T-helper 2 cell treated with Interferon-gamma antibody and Interleukin-4, amounts not matched to agents 5 μg/mL and 100 μg/mL, for 36 hours (primary cell): Measurements from ENCODE around the gene DERL3.
A peak's percentile ranks its signal among the peaks of the same experiment; 100 is the strongest.

ENCODE experiments used
- DNase-seq: peaks from one replicate; pipeline ENCODE4 v3.0.0; 2021; ENCODE audit warnings: low spot score
- H3K27ac Mint-ChIP-seq: one replicate; pipeline ENCODE4 v1.8.0; 2021; ENCODE audit warnings: mild to moderate bottlenecking, mixed read lengths
- H3K27me3 Mint-ChIP-seq: one replicate; pipeline ENCODE4 v1.8.0; 2021; ENCODE audit warnings: low read depth, mixed read lengths
- H3K36me3 Mint-ChIP-seq: one replicate; pipeline ENCODE4 v1.8.0; 2021; ENCODE audit warnings: low read depth, mixed read lengths
- H3K4me1 Mint-ChIP-seq: one replicate; pipeline ENCODE4 v1.8.0; 2021; ENCODE audit warnings: low read depth, mixed read lengths
- H3K4me3 Mint-ChIP-seq: one replicate; pipeline ENCODE4 v1.8.0; 2022; ENCODE audit warnings: mild to moderate bottlenecking, moderate library complexity, mixed read lengths
- H3K9me3 Mint-ChIP-seq: one replicate; pipeline ENCODE4 v1.8.0; 2021; ENCODE audit warnings: mixed read lengths

Gene DERL3

DNA sequence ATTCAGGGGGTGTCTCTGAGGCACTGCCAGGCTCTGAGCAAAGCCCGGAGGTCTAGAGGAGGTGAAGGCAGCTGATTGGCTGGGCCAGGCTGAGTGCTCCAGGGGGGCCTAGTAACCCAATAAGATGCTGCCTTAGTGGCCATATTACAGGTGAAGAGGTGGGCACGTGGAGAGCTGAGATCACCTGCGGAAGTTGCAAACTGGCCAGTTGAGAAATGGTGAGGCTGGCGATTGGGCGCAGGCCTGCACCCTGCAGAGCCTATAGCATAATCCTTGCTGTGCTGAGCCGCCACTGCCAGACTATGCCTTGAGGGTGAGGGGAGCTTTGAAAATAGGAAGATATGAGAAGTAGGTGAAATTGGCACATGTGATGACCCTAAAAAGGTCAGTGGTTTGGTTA, 21.7 kb downstream of the DERL3 start:
- Mint-ChIP-seq H3K4me3 (no peak overlapping the region), H3K9me3 (no peaks in the 10 kb centered on the region), H3K4me1 (peaks cover 13% of the 10 kb centered on the region), H3K36me3 (peaks cover 60% of the 10 kb centered on the region), H3K27ac (peak overlapping the region; percentile 32), H3K27me3 (no peaks in the 10 kb centered on the region)
- DNase-seq, result no peak

DNA sequence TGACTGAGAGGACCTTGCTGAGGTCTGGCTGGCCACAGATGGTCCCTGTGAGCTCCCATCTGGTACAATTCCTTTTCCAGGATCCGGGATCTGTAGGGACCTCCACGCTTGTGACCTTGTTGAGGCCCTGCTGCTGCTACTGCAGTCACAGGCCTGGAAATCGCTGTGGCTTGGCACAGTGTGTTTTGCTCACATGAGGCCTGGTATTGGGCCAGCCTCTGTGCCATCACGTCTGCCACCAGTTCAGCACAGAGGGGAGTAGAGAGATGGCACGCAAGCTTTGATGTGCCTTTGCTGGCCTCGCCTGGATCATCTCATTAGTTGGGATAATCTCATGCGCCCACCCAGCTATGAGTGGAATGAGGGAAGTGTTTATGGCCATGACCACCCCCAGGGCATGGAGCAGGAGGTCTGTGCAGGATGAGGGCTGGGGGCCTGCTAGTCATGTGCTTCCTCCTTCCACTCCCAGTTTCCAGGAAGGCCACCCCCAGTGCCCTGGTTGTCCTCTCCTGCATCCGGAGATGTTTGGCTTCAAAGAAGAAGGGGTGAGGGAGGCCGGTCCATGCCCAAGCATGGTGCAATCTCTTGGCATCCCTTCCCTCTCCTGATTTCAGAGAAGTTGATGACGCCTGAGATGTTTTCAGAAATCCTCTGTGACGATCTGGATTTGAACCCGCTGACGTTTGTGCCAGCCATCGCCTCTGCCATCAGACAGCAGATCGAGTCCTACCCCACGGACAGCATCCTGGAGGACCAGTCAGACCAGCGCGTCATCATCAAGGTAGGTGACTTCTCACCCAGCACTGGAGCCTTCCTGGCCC, 22.4 kb downstream of the DERL3 start:
- Mint-ChIP-seq H3K27me3 (no peaks in the 10 kb centered on the region), H3K4me1 (peaks cover 12% of the 10 kb centered on the region), H3K27ac (no peak overlapping the region), H3K9me3 (no peaks in the 10 kb centered on the region), H3K36me3 (peaks cover 62% of the 10 kb centered on the region), H3K4me3 (no peak overlapping the region)
- DNase-seq, result no peak

DNA sequence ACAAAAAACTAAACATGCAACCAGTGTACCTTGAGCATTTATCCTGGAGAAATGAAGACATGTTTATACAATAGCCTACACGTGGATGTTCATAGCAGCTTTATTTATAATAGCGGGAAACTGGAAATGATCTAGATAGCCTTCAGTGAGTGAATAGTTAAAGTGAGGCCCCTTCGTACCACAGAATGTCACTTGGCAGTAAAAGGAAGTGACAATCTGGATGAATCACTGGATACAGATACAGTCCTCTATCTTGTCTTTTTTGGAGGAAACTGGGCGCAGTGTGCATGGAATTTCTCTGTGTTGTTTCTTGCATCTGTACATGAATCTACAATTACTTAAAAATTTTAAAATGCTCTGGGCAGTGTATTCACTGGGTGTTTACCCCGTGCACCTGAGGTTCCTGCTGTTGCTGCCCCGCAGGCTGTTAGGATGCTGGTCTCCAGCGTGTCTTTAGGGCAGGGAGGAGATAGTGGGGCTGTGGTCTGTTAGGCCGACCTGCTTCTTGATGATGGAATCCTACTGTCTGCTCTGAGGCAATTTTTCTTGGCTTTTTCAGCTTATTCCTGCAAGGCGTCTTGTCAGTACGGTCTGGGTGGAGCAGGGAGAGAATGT, 23.2 kb downstream of the DERL3 start:
- H3K36me3 Mint-ChIP-seq, result peaks cover 55% of the 10 kb centered on the region
- no peaks in the 10 kb centered on the region for H3K27me3 Mint-ChIP-seq
- DNase-seq, result no peak
- H3K4me3 Mint-ChIP-seq, result no peak overlapping the region
- peaks cover 6% of the 10 kb centered on the region for H3K4me1 Mint-ChIP-seq
- H3K9me3 Mint-ChIP-seq, result no peaks in the 10 kb centered on the region
- no peak overlapping the region for H3K27ac Mint-ChIP-seq

DNA sequence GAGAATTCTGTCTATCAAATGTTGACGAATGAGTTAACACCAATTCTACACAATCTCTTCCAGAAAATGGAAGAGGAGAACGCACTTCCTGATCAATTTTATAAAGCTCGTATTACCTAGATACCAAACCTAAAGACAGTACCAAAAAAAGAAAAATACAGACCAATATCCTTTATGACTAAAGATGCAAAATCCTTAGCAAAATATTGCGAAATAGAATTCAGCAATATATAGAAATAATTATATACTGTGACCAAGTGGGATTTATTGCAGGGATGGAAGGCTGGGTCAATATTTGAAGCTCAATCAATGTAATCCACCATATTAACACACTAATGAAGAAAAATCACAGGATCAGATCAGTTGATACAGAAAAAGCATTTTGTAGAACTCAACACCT, 26.4 kb downstream of the DERL3 start:
- no peaks in the 10 kb centered on the region for H3K9me3 Mint-ChIP-seq
- H3K4me1 Mint-ChIP-seq, result no peaks in the 10 kb centered on the region
- H3K36me3 Mint-ChIP-seq, result peaks cover 33% of the 10 kb centered on the region
- no peaks in the 10 kb centered on the region for H3K27me3 Mint-ChIP-seq
- no peak overlapping the region for H3K4me3 Mint-ChIP-seq
- no peak overlapping the region for H3K27ac Mint-ChIP-seq
- no peak for DNase-seq

DNA sequence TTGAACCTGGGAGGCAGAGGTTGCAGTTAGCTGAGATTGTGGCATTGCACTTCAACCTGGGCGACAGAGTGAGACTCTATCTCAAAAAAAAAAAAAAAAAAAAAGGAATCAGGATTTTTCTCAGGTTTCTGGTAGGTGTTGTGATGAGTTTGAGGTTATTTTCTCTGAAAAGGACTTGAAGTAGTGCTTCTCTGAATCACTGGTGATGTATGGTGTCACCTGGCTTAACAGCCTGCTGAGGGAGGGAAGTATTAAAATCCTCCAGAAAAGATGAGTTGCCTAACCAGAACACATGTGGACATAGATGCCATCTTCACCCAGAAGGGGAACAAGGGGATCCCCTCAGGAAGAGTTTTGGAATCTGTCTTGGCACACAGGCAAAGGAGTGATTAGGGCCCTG, 32.0 kb downstream of the DERL3 start:
- H3K4me1 Mint-ChIP-seq, result no peaks in the 10 kb centered on the region
- no peak for DNase-seq
- no peaks in the 10 kb centered on the region for H3K27me3 Mint-ChIP-seq
- no peaks in the 10 kb centered on the region for H3K9me3 Mint-ChIP-seq
- H3K4me3 Mint-ChIP-seq, result no peak overlapping the region
- H3K36me3 Mint-ChIP-seq, result peaks cover 30% of the 10 kb centered on the region
- no peak overlapping the region for H3K27ac Mint-ChIP-seq

DNA sequence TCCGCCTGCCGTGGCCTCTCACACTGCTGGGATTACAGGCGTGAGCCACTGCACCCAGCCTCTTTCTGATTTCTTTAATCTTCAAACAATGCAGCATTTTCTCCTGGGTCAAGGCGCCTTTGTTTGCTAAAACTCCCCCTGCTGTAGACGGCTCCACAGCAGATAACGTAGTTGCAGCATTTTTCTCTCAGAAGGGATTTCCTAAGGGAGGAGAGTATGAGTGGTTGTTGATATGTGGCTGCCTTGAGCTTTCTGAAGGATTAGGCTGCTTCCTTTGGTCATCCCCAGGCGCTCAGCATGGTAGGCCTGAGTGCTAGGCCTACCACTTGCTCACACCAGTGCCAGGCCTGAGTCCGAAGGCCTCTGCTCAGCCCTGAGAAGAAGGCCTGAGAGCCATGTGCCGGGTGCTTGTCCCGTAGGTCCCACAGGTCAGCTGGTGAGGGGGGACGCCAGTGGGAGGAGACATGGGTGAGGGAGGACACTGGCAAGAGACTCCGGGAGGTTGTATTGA, 34.0 kb downstream of the DERL3 start:
- H3K36me3 Mint-ChIP-seq, result peaks cover 44% of the 10 kb centered on the region
- H3K27ac Mint-ChIP-seq, result no peak overlapping the region
- DNase-seq, result no peak
- no peak overlapping the region for H3K4me3 Mint-ChIP-seq
- H3K4me1 Mint-ChIP-seq, result no peaks in the 10 kb centered on the region
- no peaks in the 10 kb centered on the region for H3K9me3 Mint-ChIP-seq
- no peaks in the 10 kb centered on the region for H3K27me3 Mint-ChIP-seq

DNA sequence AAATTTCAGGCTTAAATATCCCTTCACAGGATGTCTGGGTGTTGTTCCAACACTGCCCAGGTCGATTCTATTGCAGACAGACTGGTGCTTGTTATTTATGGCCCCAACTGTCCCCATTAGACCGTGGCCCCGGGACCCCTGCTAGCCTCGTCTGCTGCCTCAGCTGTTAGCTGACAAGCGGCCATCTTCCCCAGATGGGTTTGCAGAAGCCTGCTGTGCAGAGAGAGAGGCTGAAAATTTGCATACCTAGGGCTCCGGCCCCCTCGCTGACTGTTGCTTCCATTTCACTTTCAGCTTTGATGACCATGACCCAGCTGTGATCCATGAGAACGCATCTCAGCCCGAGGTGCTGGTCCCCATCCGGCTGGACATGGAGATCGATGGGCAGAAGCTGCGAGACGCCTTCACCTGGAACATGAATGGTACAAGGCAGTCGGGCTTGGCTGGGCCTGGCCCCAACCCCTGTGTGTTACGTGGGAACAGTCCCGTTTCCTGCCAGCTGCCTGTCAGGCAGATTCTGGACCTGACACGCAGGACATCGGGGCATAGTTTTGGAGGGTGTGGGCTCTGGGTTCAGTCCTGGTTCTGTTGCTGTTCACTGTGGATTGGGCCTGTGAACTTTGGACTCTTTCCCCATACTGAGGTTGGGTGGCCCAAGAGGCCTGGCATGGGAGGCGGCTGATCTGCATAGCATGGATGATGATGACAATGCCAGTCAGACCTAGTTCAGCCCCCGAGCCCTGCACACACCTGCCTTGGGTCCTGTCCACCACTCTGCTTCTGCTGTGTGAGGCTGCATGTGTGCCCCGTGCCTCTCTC, 35.6 kb downstream of the DERL3 start:
- Mint-ChIP-seq H3K9me3 (no peaks in the 10 kb centered on the region), H3K36me3 (peaks cover 48% of the 10 kb centered on the region), H3K4me3 (no peak overlapping the region), H3K27me3 (no peaks in the 10 kb centered on the region), H3K27ac (peak overlapping the region; percentile 36), H3K4me1 (no peaks in the 10 kb centered on the region)
- DNase-seq, result no peak

DNA sequence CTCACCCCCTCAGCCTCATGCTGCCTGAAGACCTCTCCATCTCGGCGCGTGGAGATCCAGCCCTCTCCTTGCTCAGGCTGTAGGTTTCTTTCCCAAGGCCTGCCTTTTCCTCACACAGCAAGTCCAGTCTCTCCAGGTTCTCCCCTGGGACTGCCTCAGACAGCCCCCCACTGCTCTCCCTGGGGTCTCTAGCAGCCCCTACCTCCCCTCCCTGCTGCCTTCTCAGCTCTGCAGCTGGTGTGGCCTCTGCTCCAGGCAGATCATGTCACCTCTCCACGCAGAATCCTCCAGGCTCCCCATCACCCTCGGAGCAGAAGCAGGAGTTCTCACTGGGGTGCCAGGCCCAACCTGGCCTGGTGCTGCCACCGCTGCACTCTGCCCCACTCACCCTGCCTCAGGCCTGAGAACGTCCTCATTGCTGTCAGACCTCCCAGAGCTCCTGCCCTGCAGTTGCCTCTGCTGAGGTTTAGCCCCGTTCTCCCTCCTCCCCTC, 36.9 kb downstream of the DERL3 start:
- H3K4me1 Mint-ChIP-seq, result no peaks in the 10 kb centered on the region
- H3K27me3 Mint-ChIP-seq, result no peaks in the 10 kb centered on the region
- no peak overlapping the region for H3K27ac Mint-ChIP-seq
- H3K4me3 Mint-ChIP-seq, result no peak overlapping the region
- DNase-seq, result no peak
- peaks cover 42% of the 10 kb centered on the region for H3K36me3 Mint-ChIP-seq
- H3K9me3 Mint-ChIP-seq, result no peaks in the 10 kb centered on the region

DNA sequence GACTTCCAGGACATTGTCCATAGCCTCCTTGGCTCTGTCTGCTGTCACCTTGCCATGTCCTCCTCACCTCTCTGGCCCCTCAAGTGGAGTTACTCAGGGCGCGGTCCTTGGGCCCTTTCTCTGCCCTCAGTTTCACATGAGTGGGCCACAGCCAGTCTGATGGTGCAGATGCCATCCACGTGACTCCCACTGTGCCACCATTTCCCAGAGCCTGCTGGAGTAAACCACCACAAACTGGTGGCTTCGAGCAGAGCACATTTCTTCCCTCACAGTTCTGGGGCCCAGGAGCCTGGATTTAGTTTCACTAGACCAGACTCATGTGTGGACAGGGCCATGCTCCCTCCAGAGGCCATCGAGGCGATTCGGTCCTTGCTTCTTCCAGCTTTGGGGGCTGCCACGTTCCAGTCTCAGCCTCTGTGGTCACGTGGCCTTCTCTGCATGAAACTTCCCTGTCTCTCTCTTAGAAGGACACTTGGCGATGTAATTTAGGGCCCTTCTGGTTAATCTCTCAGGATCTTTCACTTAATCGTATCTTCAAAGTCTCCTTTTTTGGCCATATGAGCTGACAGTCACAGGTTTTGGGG, 37.5 kb downstream of the DERL3 start:
- Mint-ChIP-seq H3K4me1 (no peaks in the 10 kb centered on the region), H3K27ac (no peak overlapping the region), H3K36me3 (peaks cover 46% of the 10 kb centered on the region), H3K27me3 (no peaks in the 10 kb centered on the region), H3K9me3 (no peaks in the 10 kb centered on the region), H3K4me3 (no peak overlapping the region)
- no peak for DNase-seq

DNA sequence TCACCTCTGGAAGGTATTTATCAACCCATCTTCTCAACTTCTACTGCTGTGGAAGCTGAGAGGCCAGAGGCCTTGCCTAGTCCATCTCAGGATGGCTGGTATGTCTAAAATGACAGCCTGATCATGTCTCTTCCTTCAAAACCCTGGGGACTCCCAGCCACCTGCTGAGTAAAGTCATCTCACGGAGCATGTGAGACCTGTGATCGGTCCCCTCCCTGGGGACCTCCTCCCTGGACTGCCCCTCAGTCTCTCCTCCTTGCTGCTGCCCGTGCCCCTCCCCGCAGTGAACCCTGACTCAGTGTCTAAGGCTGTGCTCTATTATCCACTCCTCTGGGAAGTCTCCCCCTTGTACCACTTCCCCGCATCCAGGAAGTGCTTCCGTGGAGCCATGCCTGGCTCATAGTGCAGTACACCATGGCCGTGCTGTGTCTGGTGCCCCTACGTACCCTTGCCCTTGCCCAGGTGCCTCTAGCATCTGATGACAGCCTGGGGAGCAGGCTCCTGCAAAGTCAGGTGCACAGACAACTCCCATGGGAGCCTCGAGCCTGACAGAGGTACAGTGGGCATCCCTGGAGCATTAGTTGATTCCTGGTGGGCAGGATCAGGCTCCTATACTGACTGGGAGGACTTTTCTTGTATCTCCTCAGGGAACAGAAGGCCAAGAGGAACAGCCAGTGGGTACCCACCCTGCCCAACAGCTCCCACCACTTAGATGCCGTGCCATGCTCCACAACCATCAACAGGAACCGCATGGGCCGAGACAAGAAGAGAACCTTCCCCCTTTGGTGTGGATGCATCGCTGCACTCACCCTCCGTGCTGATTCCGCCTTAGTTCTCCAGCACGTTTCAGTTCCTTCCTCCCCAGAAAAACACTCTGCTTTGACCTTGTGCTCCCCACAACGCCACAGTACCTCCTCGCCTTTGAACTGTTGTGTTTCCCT, 38.2 kb downstream of the DERL3 start:
- no peak overlapping the region for H3K27ac Mint-ChIP-seq
- H3K4me1 Mint-ChIP-seq, result no peaks in the 10 kb centered on the region
- H3K27me3 Mint-ChIP-seq, result no peaks in the 10 kb centered on the region
- no peak overlapping the region for H3K4me3 Mint-ChIP-seq
- peaks cover 51% of the 10 kb centered on the region for H3K36me3 Mint-ChIP-seq
- no peak for DNase-seq
- H3K9me3 Mint-ChIP-seq, result no peaks in the 10 kb centered on the region

DNA sequence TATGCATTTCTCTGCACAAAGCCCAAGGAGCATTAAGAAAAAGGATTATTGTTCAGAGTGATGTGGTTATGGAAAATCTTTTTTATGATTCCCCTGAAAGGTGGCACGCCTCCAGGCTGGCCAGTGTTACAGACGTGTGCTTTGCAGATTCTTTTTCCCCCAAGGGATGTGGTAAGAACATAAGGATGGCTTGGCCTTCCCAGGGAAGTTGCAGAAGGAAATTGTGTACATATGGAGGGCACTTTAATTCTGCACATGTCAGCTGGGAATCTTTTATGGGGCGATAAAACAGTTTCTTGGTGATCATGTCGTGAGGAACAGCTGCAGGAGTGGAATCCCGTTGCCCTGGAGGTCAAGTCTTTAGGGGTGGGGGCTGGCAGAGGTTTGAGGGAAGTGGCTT, 42.3 kb downstream of the DERL3 start:
- Mint-ChIP-seq H3K36me3 (peaks cover 43% of the 10 kb centered on the region), H3K4me3 (no peak overlapping the region), H3K27ac (no peak overlapping the region), H3K27me3 (no peaks in the 10 kb centered on the region), H3K9me3 (no peaks in the 10 kb centered on the region), H3K4me1 (peaks cover 4% of the 10 kb centered on the region)
- DNase-seq, result no peak

DNA sequence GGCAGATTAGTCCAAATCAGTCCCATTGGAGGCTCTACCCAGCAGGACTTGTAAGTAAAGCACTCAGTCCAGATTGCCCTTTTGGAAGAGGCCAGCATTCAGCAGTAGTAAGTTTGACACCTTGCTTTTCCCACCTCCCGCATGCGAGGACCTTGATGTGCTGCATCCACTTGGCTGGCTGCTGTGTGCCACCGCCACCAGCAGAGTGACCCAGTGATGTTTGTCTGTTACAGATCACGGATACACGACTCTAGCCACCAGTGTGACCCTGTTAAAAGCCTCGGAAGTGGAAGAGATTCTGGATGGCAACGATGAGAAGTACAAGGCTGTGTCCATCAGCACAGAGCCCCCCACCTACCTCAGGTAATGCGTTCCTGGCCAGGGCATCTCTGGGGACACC, 45.5 kb downstream of the DERL3 start:
- Mint-ChIP-seq H3K27me3 (no peaks in the 10 kb centered on the region), H3K9me3 (no peaks in the 10 kb centered on the region), H3K27ac (no peak overlapping the region), H3K4me1 (peaks cover 15% of the 10 kb centered on the region), H3K36me3 (peaks cover 35% of the 10 kb centered on the region), H3K4me3 (no peak overlapping the region)
- no peak for DNase-seq
